Psoas muscle (tissue), 8 donors: ENCODE results near the gene NRAS. TPM values are rescaled to one million over a fixed set of nuclear protein-coding genes. Genes with fewer than 3 reads are reported as not detected.

Source experiments
- ATAC-seq, 4 donors: fragments of 200-7000 bp; cut with Tn5 transposase; one replicate each; pipeline ENCODE4 v1.9.1; 2020; ENCODE audit warnings: moderate library complexity in 3 of 4, mild to moderate bottlenecking in 2 of 4
- DNase-seq, 2 donors: peaks; one replicate each; pipeline ENCODE4 v3.0.0-alpha.2; 2020
- H3K27ac ChIP-seq: fragments of 200-600 bp; one replicate; pipeline ENCODE4 v1.8.0; 2022
- H3K27me3 ChIP-seq, 3 donors: fragments of 200-600 bp in 1 of 3; one replicate each; pipeline versions ENCODE4 v1.6.1 to v1.8.0; 2013 to 2022; ENCODE audit warnings: low read length in 2 of 3, mild to moderate bottlenecking in 2 of 3, moderate library complexity in 1 of 3; ENCODE audit not compliant: insufficient read depth in 3 of 3
- H3K36me3 ChIP-seq, 2 donors: fragments of 200-600 bp in 1 of 2; one replicate each; pipeline versions ENCODE4 v1.6.1 to v1.8.0; 2013 to 2022; ENCODE audit warnings: low read depth in 1 of 2, mild to moderate bottlenecking in 1 of 2, moderate library complexity in 1 of 2; ENCODE audit not compliant: insufficient read depth in 1 of 2
- H3K4me1 ChIP-seq: fragments of 200-600 bp; one replicate; pipeline ENCODE4 v1.8.0; 2022
- H3K4me3 ChIP-seq: fragments of 200-600 bp; one replicate; pipeline ENCODE4 v1.8.0; 2022; ENCODE audit warnings: mild to moderate bottlenecking
- H3K9me3 ChIP-seq: fragments of 200-600 bp; one replicate; pipeline ENCODE4 v1.8.0; 2022
- CTCF ChIP-seq: fragments of 200-600 bp; IDR thresholded peaks from one replicate; pipeline ENCODE4 v1.8.0; 2022; ENCODE audit warnings: antibody characterized with exemption
- WGBS, 3 donors: extraction: QIAGEN DNeasy Blood & Tissue Kit; methylation state at CpG; one replicate each; pipeline versions ENCODE4 v1.1.6 to v1.1.7; 2013; 5-methylcytosine and 5-hydroxymethylcytosine counted together
- intact Hi-C, 2 donors: fragments of 100-400 bp; cut with DNase I; formaldehyde crosslinking; loops; one replicate each; pipeline versions ENCODE4 v1.11.0 to v1.14.2; 2022
- polyA plus RNA-seq, 3 donors: library from polyadenylated mRNA; stranded (reverse); fragments of 200-250 nt; gene quantifications; one replicate each; pipeline ENCODE4 v1.2.3, GENCODE V29; 2013
- total RNA-seq, 4 donors: library from RNA; stranded (reverse); fragmentation: NEBNext Ultra II Directional in 2 of 4; extraction: Animal tissue kit (Norgen Biotek cat#: 25700) in 2 of 4; gene quantifications; one replicate each; pipeline versions ENCODE4 v1.2.1 to v1.2.4, GENCODE V29; 2021 to 2023
- donor health status: healthy with polysubstance abuse.
- donor health status: DM: no; HTN: no; CAD: no; lungs with moderate emphysema.
- donor health status: Bipolar disorder and iron deficiency.
- donor health status: healthy.
- donor health status: DM: yes; HTN: yes; CAD: no.
- donor health status: DM: no; HTN: no; CAD: no.
- donor health status: DM: no; HTN: no; CAD: no.
- donor health status: DM: yes; HTN: yes; CAD: no.

Gene NRAS
- total and polyA plus RNA-seq, 7 donors = 3.6 to 15.8 (median 5.9) TPM

- intact Hi-C loops = no loop called here
- peak overlapping the region; percentile 94 for H3K27ac ChIP-seq
- peaks cover 0 to 61% of the 10 kb centered on the region in 2 donors for H3K36me3 ChIP-seq
- H3K9me3 ChIP-seq = no peaks in the 10 kb centered on the region
- 58 to 79% (median 69%) methylated on average over 1 of the region's 1 CpG for WGBS, 3 donors
- DNase-seq (no peak), ATAC-seq (no peak)
- TF ChIP-seq CTCF = no peak
- peak overlapping the region; percentile 75 for H3K4me3 ChIP-seq
- peaks cover 59% of the 10 kb centered on the region for H3K4me1 ChIP-seq
- H3K27me3 ChIP-seq = no peaks in the 10 kb centered on the region
Measured at GRCh38 chr1:114690148-114690547, 26.4 kb downstream of the NRAS start.

GRCh38 chr1:114688526-114688925 lies 28.0 kb downstream of the NRAS start:
- H3K27me3 ChIP-seq = no peaks in the 10 kb centered on the region
- 72 to 86% (median 75%) methylated on average over 4 of the region's 4 CpGs for WGBS, 3 donors
- H3K4me3 ChIP-seq = peak overlapping the region; percentile 75
- H3K4me1 ChIP-seq = peaks cover 73% of the 10 kb centered on the region
- DNase-seq (no peak), ATAC-seq (no peak)
- peak overlapping the region; percentile 94 for H3K27ac ChIP-seq
- intact Hi-C loops = loop anchor here in 1 of 2 donors (5.0 kb wide), 1 partner anchor 64 kb away; no protein-coding TSS in a partner anchor
- TF ChIP-seq CTCF = no peak
- H3K9me3 ChIP-seq = no peaks in the 10 kb centered on the region
- H3K36me3 ChIP-seq = peaks cover 0 to 78% of the 10 kb centered on the region in 2 donors

- TF ChIP-seq CTCF = no peak
- Histone ChIP-seq H3K36me3 (peaks cover 0 to 91% of the 10 kb centered on the region in 2 donors), H3K27me3 (no peaks in the 10 kb centered on the region), H3K4me1 (peaks cover 75% of the 10 kb centered on the region), H3K27ac (peak overlapping the region; percentile 94), H3K4me3 (peak overlapping the region; percentile 31), H3K9me3 (no peaks in the 10 kb centered on the region)
- no peak for DNase-seq
- 26 to 42% (median 27%) methylated on average over 5 of the region's 5 CpGs for WGBS, 3 donors
- peak; percentile 83 to 92 (median 87) for ATAC-seq
- intact Hi-C loops = loop anchor here in 1 of 2 donors (5.0 kb wide), 1 partner anchor 66 kb away; no protein-coding TSS in a partner anchor
Measured at GRCh38 chr1:114685851-114686250, 30.7 kb downstream of the NRAS start.

GRCh38 chr1:114677691-114678090 lies 38.9 kb downstream of the NRAS start:
- peak overlapping the region; percentile 91 for H3K27ac ChIP-seq
- intact Hi-C loops = no loop called here
- no peak for TF ChIP-seq CTCF
- H3K27me3 ChIP-seq = no peaks in the 10 kb centered on the region
- ATAC-seq (no peak), DNase-seq (no peak)
- no peaks in the 10 kb centered on the region for H3K9me3 ChIP-seq
- 76 to 86% (median 85%) methylated on average over 5 of the region's 5 CpGs for WGBS, 3 donors
- H3K4me3 ChIP-seq = no peak overlapping the region
- H3K36me3 ChIP-seq = peaks cover 6 to 98% of the 10 kb centered on the region in 2 donors
- H3K4me1 ChIP-seq = peaks cover 18% of the 10 kb centered on the region

GRCh38 chr1:114676115-114676514 lies 40.5 kb downstream of the NRAS start:
- 81 to 85% (median 81%) methylated on average over 1 of the region's 1 CpG for WGBS, 3 donors

More at GRCh38 chr1:114676115-114676514, 40.5 kb downstream of the NRAS start:
- Histone ChIP-seq H3K27ac (peak overlapping the region; percentile 91), H3K9me3 (no peaks in the 10 kb centered on the region), H3K4me3 (no peak overlapping the region), H3K36me3 (peaks cover 6 to 96% of the 10 kb centered on the region in 2 donors), H3K4me1 (peaks cover 18% of the 10 kb centered on the region), H3K27me3 (no peaks in the 10 kb centered on the region)
- TF ChIP-seq CTCF = no peak
- no peak for ATAC-seq
- DNase-seq = no peak
- intact Hi-C loops = no loop called here
